Hematopoietic multipotent progenitor cell treated with erythropoietin and hydrocortisone succinate and interleukin-3 and kit ligand, for 8 days (in vitro differentiated cells): ENCODE data around the gene PROK1.

Source experiments
- DNase-seq: peaks from one replicate; pipeline ENCODE4 v3.0.0-alpha.2; 2015

PROK1 gene

GRCh38 chr1:110490791-110491451 lies 40.0 kb downstream of the PROK1 start:
- no peak for DNase-seq

DNA sequence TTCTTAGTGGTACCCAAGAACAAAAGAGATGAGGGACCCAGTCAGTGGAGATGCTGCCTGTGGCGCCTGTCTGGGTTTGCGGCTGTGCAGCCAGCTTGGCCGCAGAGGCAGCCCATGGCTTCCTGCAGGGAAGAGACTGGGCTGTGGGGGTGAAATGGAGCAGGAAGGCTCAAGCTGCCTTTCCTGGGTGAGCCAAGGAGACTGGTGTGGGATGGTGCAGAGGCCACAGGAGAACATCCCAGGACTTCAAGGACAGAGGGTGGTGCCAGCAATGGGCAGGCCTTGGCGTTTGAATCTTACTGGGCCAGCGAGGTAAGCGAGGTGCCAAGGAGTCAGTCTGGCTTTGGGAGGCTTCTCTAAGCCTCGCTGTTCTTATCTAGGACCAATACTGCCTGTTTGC lies 41.6 kb downstream of the PROK1 start:
- DNase-seq, result no peak

DNA sequence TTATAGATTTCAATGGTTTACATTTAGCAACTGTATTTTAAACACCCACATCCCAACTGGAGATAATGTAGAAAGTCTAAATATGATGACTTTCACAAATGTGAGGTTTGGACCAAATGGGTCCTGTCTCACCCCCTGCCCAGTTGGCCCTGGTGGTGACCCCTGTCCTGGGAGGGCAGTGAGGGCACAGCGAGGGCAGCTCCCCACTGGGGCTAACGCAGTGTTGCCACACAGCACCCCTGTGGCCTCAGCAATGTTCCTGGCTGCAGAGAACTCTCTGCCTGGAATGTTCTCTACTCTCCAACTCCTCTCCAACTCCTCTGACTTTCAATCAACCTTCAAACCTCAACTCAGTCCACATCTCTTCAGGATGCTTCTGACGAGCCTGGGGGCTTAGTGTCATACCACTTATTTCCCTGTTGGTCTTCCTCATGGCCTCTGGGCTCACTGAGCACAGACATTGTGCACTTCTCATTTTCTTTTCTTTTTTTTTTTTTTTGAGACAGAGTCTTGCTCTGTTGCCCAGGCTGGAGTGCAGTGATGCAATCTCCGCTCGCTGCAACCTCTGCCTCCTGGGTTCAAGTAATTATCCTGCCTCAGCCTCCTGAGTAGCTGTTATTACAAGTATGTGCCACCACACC lies 42.2 kb downstream of the PROK1 start:
- DNase-seq, result no peak

DNA sequence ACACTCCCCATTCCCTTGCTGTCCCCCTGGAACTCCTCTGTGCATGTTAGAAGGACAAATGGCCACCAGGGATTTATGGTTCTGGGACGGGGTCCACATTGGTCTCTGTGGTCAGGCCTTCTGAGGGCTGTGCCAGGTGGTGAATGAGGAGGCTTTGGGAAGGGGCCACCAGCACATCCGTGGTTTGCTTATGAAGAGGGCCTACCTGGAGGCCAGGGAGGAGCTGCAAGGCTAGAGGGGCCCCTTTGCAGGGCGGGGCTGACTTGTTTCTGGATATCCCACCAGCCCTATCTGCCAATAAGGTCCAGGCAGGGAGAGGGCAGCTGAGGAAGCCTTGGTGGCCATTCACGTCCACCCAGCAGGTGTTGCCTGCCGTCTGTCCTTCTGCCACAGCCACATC lies 43.1 kb downstream of the PROK1 start:
- no peak for DNase-seq

GRCh38 chr1:110494522-110495406 lies 43.8 kb downstream of the PROK1 start:
- no peak for DNase-seq

DNA sequence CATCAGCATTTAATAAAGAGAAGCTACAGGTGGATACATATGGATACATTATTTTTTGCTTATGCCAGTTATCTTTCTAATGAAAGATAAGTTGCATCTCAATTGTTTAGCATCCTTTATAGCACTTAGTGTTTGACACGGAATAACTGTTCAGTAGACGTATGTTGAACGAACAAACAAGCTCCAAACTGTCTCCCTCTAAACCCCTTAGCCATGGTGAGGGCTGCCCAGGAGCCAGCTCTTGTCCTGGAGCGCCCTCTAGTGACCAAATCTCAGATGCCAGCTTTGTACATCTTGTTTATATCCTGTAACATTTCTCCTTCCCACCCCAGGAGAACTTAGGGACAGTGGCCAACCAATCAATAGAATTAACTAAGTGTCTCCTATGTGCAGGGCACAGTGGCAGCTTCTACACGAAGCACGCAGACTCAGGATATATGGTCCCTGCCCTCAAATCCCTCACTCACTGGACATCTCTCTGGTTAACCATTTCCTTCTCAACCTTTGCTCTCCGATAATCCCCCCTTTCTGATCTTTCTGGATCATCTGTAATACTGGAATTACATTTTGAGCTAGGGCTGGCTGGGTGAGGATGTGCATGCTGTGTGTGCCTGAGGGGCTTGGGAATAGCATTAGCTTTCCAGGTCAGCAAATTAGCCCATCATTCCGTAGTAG lies 45.1 kb downstream of the PROK1 start:
- DNase-seq, result peak; percentile 79

DNA sequence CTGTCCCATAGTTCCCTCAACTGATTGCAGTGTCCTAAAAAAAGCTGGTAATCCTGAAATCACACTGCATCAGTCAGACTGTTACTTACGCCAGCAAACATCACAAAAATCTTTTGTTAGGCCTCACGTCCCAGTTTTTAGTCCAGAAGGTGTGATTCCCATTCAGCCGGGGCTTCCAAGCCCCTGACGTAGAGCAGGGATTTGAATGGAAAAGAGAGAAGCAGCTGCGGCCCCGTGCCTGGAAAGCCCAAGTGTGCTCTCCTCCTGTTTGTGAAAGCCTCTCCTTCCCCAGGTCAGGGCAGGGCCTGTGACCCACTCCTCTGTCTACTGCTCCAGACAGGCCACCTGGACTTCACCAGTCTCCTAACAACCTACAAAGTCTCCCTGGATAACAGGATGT lies 47.3 kb downstream of the PROK1 start:
- DNase-seq, result no peak

DNA sequence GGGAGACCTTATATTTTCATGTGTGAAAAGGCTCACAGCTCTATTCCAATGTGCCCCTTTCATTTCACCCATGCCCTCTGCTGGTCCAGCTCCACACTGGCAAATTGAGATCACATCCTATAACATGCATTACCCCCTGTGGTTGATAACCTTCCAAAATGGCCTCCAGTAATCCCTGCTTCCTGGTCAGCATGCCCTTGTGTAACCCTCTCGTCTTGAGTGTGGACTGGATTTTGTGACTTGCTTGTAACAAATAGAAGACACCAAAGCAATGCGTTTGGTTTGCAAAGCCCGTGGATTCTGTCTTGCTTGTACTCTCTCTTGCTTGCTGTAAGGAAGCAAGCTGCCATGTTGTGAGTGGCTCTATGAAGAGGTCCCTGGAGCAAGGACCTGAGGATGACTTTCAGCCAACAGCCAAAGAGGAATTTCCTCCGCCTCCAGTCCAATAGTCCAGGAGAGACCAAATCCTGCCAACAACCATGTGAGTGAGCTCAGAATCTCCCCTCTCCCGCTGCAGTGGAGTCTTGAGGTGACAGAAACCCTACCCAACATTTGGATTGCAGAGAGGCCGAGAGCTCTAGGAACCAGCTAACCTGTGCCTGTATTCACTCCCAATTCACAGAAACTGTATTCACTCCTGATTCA lies 50.7 kb downstream of the PROK1 start:
- DNase-seq, result no peak

GRCh38 chr1:110502402-110503151 lies 51.6 kb downstream of the PROK1 start:
- DNase-seq, result no peak

- no peak for DNase-seq
Observed at GRCh38 chr1:110503471-110503870, 52.5 kb downstream of the PROK1 start.

DNA sequence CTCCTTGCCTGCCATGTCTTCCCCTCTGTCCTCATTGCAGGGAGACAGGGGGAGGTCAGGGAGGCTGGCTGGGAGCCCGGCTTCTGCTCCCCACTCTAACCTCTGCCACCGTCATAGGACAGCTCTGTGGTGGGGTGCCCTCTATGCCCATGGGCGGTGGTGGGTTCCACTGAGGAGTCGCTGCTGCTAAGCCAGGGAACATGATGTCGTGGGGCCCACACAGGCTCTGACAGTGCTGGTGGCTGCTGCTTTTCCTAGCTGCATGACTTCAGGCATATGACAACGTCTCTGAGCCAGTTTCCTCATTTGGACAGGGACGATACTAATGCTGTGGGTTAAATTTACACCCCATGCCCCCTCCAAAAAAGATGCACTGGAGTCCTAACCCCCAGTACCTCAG lies 53.3 kb downstream of the PROK1 start:
- DNase-seq, result no peak

DNA sequence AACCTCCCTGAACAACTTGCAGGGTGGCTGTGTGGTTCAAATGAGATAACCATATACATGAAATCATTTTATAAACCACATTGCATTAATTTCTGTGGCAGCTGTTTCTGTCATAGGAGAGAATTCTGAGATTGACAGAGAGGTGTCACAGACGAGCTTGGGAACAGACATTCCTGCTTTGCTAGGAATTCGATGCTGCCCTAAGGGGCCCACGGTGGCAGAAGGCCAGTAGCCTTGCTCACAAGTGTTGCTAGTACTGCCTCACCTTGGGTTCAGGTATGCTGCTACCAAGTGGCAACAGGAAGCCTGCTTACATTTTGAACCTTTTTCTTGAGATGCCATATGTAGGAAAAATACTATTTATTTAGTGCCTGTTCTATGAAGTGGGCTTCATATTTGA lies 54.6 kb downstream of the PROK1 start:
- DNase-seq, result no peak

DNA sequence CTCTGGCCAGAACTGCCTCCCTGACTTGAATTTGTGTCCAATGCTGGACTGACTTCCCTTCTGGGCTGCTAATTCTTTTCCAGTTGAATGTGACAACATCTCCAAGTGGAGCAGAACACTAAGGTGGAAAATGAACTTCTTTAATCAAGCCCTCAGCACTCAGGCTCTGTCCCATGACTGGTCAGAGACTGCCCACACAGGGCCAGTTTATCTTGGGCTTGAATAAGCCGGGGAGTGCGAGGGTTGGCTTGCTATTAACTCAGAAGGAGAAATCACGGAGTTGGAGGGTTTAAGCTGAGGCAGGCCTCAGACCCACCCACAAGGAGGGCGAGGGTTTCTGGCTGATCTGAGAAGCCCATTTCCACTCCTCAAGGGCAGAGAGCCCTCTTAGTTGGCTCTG lies 55.6 kb downstream of the PROK1 start:
- DNase-seq, result no peak
